Measurements from ENCODE around the gene RHOT2.

RHOT2 gene

DNA sequence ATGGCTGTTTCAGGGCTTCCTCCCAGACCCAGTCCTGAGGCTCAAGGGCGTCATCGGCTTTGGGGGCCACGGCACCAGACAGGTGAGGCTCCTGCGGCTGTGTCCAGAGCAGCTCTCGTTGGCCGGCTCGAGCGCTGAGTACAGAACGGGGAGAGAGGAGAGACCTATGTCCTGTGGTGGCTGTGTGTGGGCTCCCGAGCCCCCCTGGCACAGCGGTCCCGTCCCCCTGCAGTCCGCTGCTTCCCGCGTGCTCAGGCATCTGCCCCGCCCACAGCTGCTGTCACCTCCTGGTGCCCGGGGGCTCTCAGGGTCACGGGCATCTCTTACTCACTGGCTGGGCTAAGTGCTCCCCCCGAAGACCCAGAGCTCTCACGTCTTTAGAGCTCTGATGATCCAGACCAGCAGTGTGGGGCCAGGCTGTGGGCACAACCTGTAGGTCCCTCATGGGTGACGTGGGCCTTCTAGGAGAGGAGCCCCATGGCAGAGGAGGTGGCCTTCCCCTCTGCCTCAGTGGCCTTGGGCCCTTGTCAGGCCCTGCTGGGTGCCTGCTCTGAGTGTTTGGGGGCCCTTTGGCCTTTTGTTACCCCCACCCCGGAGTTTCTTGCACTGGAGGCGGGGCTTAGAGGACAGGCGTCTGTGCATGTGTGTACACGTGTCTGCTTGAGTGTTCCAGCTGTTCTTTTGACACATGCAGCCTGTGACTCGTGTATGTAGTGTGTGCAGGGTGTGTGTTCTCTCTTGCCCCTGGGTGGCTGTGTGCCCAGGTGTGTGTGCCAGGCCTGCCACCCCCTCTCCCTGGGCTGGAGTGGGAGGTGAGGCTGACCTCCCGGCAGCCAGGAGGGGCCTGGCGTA, 15.3 kb upstream of the RHOT2 start:
- DNase-seq (ENCODE audit: low read depth): no peak
- no peak overlapping the region for H3K4me3 ChIP-seq (ENCODE audit: low read length)
- H3K9ac ChIP-seq (ENCODE audit: low read length): no peak overlapping the region
- no peaks in the 10 kb centered on the region for H3K36me3 ChIP-seq (ENCODE audit: control insufficient read depth, insufficient read depth, low read length, severe bottlenecking)
- H3K27me3 ChIP-seq (replicated peaks; ENCODE audit: control insufficient read depth, insufficient read depth, low read length): no peaks in the 10 kb centered on the region
- peaks cover 14% of the 10 kb centered on the region for H3K4me1 ChIP-seq (ENCODE audit: control insufficient read depth, insufficient read depth, low read length)
- no peaks in the 10 kb centered on the region for H3K9me3 ChIP-seq (ENCODE audit: control insufficient read depth, low read length)

DNA sequence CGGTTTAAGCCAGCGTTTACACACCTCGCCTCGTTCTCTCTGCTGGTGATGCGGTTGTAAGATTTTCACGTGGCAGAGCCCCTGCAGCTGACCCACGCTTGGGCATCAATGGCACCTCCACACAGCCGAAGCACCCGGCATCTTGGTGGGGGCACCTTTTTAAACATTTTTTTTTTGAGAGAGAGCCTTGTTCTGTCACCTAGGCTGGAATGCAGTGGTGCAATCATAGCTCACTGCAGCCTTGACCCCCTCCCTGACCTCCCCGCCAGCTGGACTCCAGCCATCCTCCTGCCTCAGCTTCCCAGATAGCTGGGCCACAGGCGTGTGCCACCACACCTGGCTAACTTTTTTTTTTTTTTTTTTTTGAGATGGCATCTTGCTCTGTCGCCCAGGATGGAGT, 13.9 kb upstream of the RHOT2 start:
- Histone ChIP-seq H3K27me3 (replicated peaks; ENCODE audit: control insufficient read depth, insufficient read depth, low read length) (no peaks in the 10 kb centered on the region), H3K4me3 (ENCODE audit: low read length) (no peak overlapping the region), H3K9ac (ENCODE audit: low read length) (no peak overlapping the region), H3K36me3 (ENCODE audit: control insufficient read depth, insufficient read depth, low read length, severe bottlenecking) (peaks cover 9% of the 10 kb centered on the region), H3K4me1 (ENCODE audit: control insufficient read depth, insufficient read depth, low read length) (peaks cover 4% of the 10 kb centered on the region), H3K9me3 (ENCODE audit: control insufficient read depth, low read length) (no peaks in the 10 kb centered on the region)
- no peak for DNase-seq (ENCODE audit: low read depth)

DNA sequence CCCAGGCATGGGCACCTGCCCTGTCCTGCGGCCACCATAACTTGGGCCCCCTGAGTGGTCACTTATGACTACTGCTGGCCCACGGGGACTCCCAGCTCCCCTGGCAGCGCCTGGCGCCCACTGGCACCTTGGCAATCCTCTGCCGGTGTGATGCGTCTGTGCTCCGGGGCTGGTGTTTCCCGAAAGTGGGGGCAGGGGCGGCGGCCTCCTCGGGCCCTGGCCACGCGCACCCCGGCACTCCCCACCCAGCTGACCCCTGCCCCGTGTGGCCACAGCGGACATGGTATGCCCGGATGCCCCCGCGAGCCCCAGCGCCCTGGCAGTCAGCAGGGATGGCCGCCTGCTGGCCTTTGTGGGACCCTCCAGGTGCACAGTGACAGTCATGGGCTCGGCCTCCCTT, 10.4 kb upstream of the RHOT2 start:
- DNase-seq (ENCODE audit: low read depth): no peak
- Histone ChIP-seq H3K4me1 (ENCODE audit: control insufficient read depth, insufficient read depth, low read length) (no peaks in the 10 kb centered on the region), H3K27me3 (replicated peaks; ENCODE audit: control insufficient read depth, insufficient read depth, low read length) (no peaks in the 10 kb centered on the region), H3K9me3 (ENCODE audit: control insufficient read depth, low read length) (no peaks in the 10 kb centered on the region), H3K9ac (ENCODE audit: low read length) (no peak overlapping the region), H3K36me3 (ENCODE audit: control insufficient read depth, insufficient read depth, low read length, severe bottlenecking) (peaks cover 9% of the 10 kb centered on the region), H3K4me3 (ENCODE audit: low read length) (no peak overlapping the region)

DNA sequence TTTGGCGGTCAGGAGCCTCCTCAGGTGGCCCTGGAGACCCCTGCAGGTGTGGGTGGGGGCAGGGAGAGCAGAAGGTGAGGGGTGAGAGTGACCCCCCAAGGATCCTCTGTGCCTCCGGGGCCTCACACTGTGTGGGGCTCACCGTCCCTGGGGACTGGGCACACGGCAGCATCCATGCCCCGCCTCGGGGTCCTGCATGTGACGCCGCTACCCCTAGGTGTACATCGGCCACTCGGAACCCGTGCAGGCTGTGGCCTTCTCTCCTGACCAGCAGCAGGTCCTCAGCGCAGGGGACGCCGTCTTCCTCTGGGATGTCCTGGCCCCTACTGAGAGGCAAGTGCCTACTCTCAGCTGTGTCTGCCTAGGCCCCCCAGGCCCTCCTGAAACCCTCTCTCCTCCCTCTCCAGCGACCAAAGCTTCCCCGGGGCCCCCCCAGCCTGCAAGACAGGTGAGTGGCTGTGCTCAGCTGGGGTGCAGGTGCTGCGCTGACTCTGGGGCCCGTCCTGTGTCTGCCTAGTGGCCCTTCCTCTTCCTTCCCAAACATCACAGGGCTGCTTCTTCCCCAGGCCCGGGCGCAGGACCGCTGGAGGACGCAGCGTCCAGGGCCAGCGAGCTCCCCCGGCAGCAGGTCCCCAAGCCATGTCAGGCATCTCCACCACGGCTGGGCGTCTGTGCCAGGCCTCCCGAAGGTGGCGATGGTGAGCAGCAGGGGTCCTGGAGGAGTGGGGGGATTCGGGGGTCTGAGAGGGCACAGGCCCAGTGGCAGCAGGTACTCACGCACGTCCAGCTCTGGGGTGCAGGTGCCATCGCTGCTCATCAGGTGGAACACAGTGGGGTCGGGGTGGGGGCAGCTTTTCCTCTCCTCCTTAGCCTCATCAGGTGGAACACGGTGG, 9.0 kb upstream of the RHOT2 start:
- H3K9ac ChIP-seq (ENCODE audit: low read length): no peak overlapping the region
- peaks cover 9% of the 10 kb centered on the region for H3K36me3 ChIP-seq (ENCODE audit: control insufficient read depth, insufficient read depth, low read length, severe bottlenecking)
- no peaks in the 10 kb centered on the region for H3K27me3 ChIP-seq (replicated peaks; ENCODE audit: control insufficient read depth, insufficient read depth, low read length)
- no peaks in the 10 kb centered on the region for H3K9me3 ChIP-seq (ENCODE audit: control insufficient read depth, low read length)
- H3K4me3 ChIP-seq (ENCODE audit: low read length): no peak overlapping the region
- no peak for DNase-seq (ENCODE audit: low read depth)
- H3K4me1 ChIP-seq (ENCODE audit: control insufficient read depth, insufficient read depth, low read length): no peaks in the 10 kb centered on the region

DNA sequence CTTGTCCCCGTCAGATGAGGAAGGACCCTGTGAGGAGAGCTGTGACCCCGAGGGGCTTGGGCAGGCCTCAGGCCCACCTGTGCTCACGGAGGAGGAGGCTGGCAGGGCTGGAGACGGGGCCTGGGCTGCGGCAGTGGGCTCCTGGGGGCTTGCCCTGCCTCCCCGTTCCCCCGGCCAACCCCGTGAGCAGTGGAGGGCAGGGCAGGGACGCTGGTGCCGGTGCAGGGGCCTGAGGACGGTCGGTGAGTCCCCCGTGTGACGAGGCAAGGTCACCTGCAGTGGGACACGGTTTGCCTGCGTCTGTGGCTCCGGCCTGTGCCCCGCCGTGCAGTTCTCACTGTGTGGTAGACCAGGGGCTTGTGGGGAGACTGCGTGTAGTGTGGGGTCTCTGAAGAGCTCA, 8.3 kb upstream of the RHOT2 start:
- H3K9ac ChIP-seq (ENCODE audit: low read length): no peak overlapping the region
- no peak for DNase-seq (ENCODE audit: low read depth)
- no peaks in the 10 kb centered on the region for H3K9me3 ChIP-seq (ENCODE audit: control insufficient read depth, low read length)
- H3K4me3 ChIP-seq (ENCODE audit: low read length): no peak overlapping the region
- peaks cover 9% of the 10 kb centered on the region for H3K36me3 ChIP-seq (ENCODE audit: control insufficient read depth, insufficient read depth, low read length, severe bottlenecking)
- H3K4me1 ChIP-seq (ENCODE audit: control insufficient read depth, insufficient read depth, low read length): no peaks in the 10 kb centered on the region
- no peaks in the 10 kb centered on the region for H3K27me3 ChIP-seq (replicated peaks; ENCODE audit: control insufficient read depth, insufficient read depth, low read length)

DNA sequence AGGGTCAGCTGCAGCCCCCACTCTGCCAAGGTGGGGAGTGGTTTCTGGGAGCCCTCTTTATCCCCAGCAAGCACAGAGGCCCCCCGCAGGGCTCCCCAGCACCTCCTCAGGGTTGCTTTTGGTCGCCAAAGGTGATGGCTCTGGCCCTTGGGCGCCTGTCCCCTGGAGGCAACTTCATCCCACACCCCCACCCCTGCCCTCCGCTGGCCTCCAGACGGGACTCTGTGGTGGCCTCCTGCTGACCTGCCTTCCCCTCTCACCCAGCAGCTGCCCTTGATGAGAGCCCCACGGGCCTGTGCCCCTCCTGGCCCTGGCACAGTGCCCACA, 7.8 kb upstream of the RHOT2 start:
- Histone ChIP-seq H3K36me3 (ENCODE audit: control insufficient read depth, insufficient read depth, low read length, severe bottlenecking) (peaks cover 9% of the 10 kb centered on the region), H3K27me3 (replicated peaks; ENCODE audit: control insufficient read depth, insufficient read depth, low read length) (no peaks in the 10 kb centered on the region), H3K9me3 (ENCODE audit: control insufficient read depth, low read length) (no peaks in the 10 kb centered on the region), H3K9ac (ENCODE audit: low read length) (no peak overlapping the region), H3K4me1 (ENCODE audit: control insufficient read depth, insufficient read depth, low read length) (no peaks in the 10 kb centered on the region), H3K4me3 (ENCODE audit: low read length) (no peak overlapping the region)
- DNase-seq (ENCODE audit: low read depth): no peak

DNA sequence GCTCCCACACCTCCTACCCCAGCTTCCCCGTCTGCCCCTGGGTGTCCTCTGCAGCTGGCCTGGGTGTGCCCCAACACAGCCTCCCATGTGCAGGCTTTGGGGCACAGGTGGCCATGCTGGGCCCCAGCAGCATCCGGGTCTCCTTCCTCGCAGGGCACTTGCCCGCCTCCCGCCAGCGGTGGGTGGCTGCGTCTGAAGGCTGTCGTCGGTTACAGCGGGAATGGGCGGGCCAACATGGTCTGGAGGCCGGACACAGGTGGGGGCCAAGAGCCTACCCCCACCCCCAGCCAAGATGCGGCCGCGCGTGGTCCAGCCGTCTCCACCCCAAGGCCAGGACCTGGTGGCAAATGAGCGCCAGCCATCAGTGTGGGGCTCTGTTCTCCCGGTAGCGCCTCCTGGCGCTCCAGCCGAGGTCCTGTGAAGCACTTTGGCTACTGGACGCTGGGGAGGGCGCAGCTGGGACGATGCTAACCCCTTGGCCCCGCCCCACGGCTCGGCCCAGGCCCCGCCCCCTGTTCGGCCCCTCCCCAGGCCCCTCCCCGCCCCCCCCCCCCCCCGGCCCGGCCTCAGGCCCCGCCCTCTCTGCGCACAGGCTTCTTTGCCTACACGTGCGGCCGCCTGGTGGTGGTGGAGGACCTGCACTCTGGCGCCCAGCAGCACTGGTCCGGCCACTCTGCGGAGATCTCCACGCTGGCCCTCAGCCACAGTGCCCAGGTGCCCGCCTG, 7.3 kb upstream of the RHOT2 start:
- peak; percentile 71 for DNase-seq (ENCODE audit: low read depth)
- Histone ChIP-seq H3K4me1 (ENCODE audit: control insufficient read depth, insufficient read depth, low read length) (no peaks in the 10 kb centered on the region), H3K9ac (ENCODE audit: low read length) (no peak overlapping the region), H3K9me3 (ENCODE audit: control insufficient read depth, low read length) (no peaks in the 10 kb centered on the region), H3K27me3 (replicated peaks; ENCODE audit: control insufficient read depth, insufficient read depth, low read length) (no peaks in the 10 kb centered on the region), H3K4me3 (ENCODE audit: low read length) (no peak overlapping the region), H3K36me3 (ENCODE audit: control insufficient read depth, insufficient read depth, low read length, severe bottlenecking) (peaks cover 9% of the 10 kb centered on the region)

DNA sequence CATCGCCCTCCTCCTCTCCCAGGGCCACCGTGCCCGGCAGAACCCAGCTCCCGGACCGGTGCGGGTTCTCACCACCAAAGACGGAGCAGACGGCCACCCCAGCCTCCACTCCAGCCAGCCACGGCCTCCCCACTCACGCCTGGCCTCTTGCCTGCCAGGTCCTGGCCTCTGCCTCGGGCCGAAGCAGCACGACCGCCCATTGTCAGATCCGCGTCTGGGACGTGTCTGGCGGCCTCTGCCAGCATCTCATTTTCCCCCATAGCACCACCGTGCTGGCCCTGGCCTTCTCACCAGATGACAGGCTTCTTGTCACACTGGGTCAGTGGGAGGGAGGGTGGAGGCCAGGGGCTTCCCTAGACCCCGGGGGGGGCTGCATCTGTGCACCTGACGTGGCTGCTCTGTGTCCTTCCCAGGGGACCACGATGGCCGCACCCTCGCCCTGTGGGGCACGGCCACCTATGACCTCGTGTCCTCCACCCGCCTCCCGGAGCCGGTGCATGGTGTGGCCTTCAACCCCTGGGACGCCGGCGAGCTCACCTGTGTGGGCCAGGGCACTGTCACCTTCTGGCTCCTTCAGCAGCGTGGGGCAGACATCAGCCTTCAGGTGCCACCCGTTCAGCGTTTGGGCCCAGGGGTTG, 6.6 kb upstream of the RHOT2 start:
- no peak overlapping the region for H3K9ac ChIP-seq (ENCODE audit: low read length)
- H3K4me1 ChIP-seq (ENCODE audit: control insufficient read depth, insufficient read depth, low read length): no peaks in the 10 kb centered on the region
- no peaks in the 10 kb centered on the region for H3K9me3 ChIP-seq (ENCODE audit: control insufficient read depth, low read length)
- peaks cover 9% of the 10 kb centered on the region for H3K36me3 ChIP-seq (ENCODE audit: control insufficient read depth, insufficient read depth, low read length, severe bottlenecking)
- DNase-seq (ENCODE audit: low read depth): no peak
- H3K27me3 ChIP-seq (replicated peaks; ENCODE audit: control insufficient read depth, insufficient read depth, low read length): no peaks in the 10 kb centered on the region
- no peak overlapping the region for H3K4me3 ChIP-seq (ENCODE audit: low read length)

DNA sequence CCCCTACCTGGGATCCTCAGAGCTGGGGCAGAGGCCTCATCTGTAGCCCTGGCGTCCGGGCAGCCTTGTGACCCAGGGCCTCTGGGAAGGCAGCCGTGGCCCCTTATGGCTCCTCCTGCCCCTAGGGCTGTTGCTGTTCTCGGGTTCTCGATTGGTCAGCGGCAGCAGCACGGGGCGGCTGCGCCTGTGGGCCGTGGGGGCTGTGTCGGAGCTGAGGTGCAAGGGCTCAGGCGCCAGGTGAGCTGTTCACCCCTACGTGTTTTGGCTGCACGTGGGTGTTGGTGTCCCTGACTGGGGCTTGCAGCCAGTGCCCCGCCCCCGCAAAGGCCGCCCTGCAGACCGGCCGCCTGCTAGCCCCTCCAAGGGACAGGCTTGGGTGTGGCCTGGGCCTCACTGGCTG, 5.8 kb upstream of the RHOT2 start:
- H3K4me3 ChIP-seq (ENCODE audit: low read length): no peak overlapping the region
- H3K4me1 ChIP-seq (ENCODE audit: control insufficient read depth, insufficient read depth, low read length): no peaks in the 10 kb centered on the region
- no peak overlapping the region for H3K9ac ChIP-seq (ENCODE audit: low read length)
- no peak for DNase-seq (ENCODE audit: low read depth)
- no peaks in the 10 kb centered on the region for H3K9me3 ChIP-seq (ENCODE audit: control insufficient read depth, low read length)
- no peaks in the 10 kb centered on the region for H3K27me3 ChIP-seq (replicated peaks; ENCODE audit: control insufficient read depth, insufficient read depth, low read length)
- peaks cover 9% of the 10 kb centered on the region for H3K36me3 ChIP-seq (ENCODE audit: control insufficient read depth, insufficient read depth, low read length, severe bottlenecking)

DNA sequence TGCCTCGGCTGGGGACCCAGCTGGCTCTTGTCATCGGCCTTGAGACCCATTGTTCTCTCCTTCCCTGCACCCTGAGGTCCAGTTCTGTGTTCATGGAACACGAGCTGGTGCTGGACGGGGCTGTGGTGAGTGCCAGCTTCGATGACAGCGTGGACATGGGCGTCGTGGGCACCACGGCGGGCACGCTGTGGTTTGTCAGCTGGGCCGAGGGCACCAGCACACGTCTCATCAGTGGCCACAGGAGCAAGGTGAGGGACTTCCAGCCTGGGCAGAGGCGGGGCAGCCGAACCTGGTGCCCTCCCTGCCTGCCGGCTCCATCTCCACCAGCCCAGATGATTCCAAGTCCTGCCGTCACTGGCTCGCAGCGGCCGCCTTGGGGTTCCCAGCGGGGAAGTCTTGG, 5.3 kb upstream of the RHOT2 start:
- H3K36me3 ChIP-seq (ENCODE audit: control insufficient read depth, insufficient read depth, low read length, severe bottlenecking): peaks cover 9% of the 10 kb centered on the region
- H3K4me3 ChIP-seq (ENCODE audit: low read length): no peak overlapping the region
- no peak overlapping the region for H3K9ac ChIP-seq (ENCODE audit: low read length)
- no peaks in the 10 kb centered on the region for H3K9me3 ChIP-seq (ENCODE audit: control insufficient read depth, low read length)
- no peaks in the 10 kb centered on the region for H3K27me3 ChIP-seq (replicated peaks; ENCODE audit: control insufficient read depth, insufficient read depth, low read length)
- no peak for DNase-seq (ENCODE audit: low read depth)
- H3K4me1 ChIP-seq (ENCODE audit: control insufficient read depth, insufficient read depth, low read length): peaks cover 5% of the 10 kb centered on the region

DNA sequence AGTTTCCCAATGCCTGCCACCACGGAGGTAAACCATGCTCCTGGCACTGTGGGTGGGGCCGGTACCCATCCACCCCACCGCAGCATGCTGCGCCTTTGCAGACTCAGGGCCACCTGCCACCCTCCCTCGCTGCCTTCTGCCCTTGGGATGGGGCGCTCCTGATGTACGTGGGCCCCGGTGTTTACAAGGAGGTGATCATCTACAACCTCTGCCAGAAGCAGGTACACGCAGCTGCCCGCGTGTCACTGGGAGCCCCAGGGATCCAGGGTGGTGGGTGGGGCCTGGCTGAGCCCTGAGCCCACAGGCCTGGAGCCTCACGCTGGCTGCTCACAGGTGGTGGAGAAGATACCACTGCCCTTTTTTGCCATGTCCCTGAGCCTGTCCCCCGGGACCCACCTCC, 1.4 kb upstream of the RHOT2 start:
- DNase-seq (ENCODE audit: low read depth): no peak
- Histone ChIP-seq H3K4me1 (ENCODE audit: control insufficient read depth, insufficient read depth, low read length) (peaks cover 13% of the 10 kb centered on the region), H3K36me3 (ENCODE audit: control insufficient read depth, insufficient read depth, low read length, severe bottlenecking) (peaks cover 18% of the 10 kb centered on the region), H3K9me3 (ENCODE audit: control insufficient read depth, low read length) (no peaks in the 10 kb centered on the region), H3K4me3 (ENCODE audit: low read length) (no peak overlapping the region), H3K9ac (ENCODE audit: low read length) (peak overlapping the region; percentile 9), H3K27me3 (replicated peaks; ENCODE audit: control insufficient read depth, insufficient read depth, low read length) (no peaks in the 10 kb centered on the region)

All from adipocyte (in vitro differentiated cells).